Ascending aorta (tissue), 2 donors: Measurements from ENCODE around the gene ANP32A. TPM values are rescaled to one million over a fixed set of nuclear protein-coding genes. Genes with fewer than 3 reads are reported as not detected.

Experiments used
- DNase-seq, 2 donors: peaks; one replicate each; pipeline ENCODE4 v3.0.0-alpha.2; 2019; ENCODE audit warnings: low spot score in 2 of 2
- H3K27ac ChIP-seq, 2 donors: fragments of 200-600 bp; sonication (generic); one replicate each; pipeline ENCODE4 v1.5.1; 2016 to 2017; ENCODE audit warnings: mild to moderate bottlenecking in 1 of 2
- H3K27me3 ChIP-seq: fragments of 200-600 bp; sonication (generic); one replicate; pipeline ENCODE4 v1.5.1; 2017
- H3K36me3 ChIP-seq, 2 donors: fragments of 200-600 bp; sonication (generic); one replicate each; pipeline ENCODE4 v1.5.1; 2016
- H3K4me1 ChIP-seq, 2 donors: fragments of 200-600 bp; sonication (generic); one replicate each; pipeline ENCODE4 v1.5.1; 2016 to 2017; ENCODE audit warnings: mild to moderate bottlenecking in 1 of 2
- H3K4me3 ChIP-seq, 2 donors: fragments of 200-600 bp; sonication (generic); one replicate each; pipeline ENCODE4 v1.5.1; 2016 to 2017; ENCODE audit warnings: mild to moderate bottlenecking in 1 of 2
- H3K9me3 ChIP-seq, 2 donors: fragments of 200-600 bp; sonication (generic); one replicate each; pipeline ENCODE4 v1.5.1; 2016
- intact Hi-C: fragments of 100-400 bp; cut with DNase I; formaldehyde crosslinking; loops from one replicate; pipeline ENCODE4 v1.15.1; 2023
- total RNA-seq: library from RNA; depleted of rRNA; stranded (reverse); fragments of >200 nt; gene quantifications from one replicate; pipeline ENCODE4 v1.1.0, GENCODE V29; 2016
- TF ChIP-seq, protein P1 (sequence below), 3 experiments: fragments of 200-600 bp in 2 of 3; fragments of 450-650 bp in 1 of 3; sonication (generic) in 2 of 3; IDR thresholded peaks; one replicate each; pipeline ENCODE4 v1.5.1; 2016 to 2019; ENCODE audit warnings: antibody characterized with exemption in 3 of 3, mild to moderate bottlenecking in 1 of 3, moderate library complexity in 1 of 3

Gene ANP32A
- total RNA-seq, 1 donor from 2014 or later: 19.2 TPM

DNA sequence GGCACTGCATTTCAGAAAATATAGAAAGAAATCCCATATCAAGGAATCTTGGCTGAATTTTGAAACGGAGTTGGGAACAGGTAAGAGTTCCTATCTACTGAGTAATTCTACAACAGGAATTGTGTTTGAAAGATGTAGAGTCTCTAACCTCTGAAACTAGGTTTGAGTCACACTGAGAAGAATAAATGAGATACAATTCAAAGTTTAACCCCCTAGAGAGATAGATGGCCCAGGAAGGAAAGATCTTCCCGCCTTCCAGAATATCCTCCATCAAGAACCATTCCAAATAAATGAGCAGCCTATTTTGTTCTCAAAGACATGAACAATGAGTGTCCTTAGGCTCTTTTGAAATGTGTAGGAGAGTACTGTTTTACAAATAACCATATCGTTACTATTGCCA lies 2.9 kb upstream of the ANP32A start:
- H3K4me3 ChIP-seq: no peak overlapping the region

DNA sequence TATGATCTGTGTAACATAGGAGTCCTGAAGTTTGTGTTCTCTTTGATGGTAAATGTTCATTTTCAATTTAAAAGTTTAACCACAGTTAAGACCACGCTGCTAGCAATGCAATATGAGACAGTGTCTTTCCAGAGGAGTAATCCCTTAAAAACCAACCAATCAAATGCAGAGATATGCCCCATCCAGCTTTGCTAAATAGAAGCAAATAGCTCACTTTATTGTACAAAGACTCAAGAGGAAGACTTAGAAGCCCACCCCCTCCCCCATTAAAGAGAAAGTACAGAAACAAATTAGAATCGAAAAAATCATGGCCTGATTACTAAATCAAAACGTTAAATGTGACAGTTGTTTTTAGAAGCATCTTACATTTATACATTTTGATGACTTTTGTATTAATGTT lies 2.1 kb upstream of the ANP32A start:
- H3K27ac ChIP-seq: no peak overlapping the region
- H3K36me3 ChIP-seq: no peaks in the 10 kb centered on the region
- H3K4me1 ChIP-seq: no peaks in the 10 kb centered on the region
- no peaks in the 10 kb centered on the region for H3K9me3 ChIP-seq
- H3K27me3 ChIP-seq: no peaks in the 10 kb centered on the region
- intact Hi-C loops: loop anchor here (5.0 kb wide), 2 partner anchors 54 to 91 kb away; no protein-coding TSS in a partner anchor
- DNase-seq: no peak
- TF ChIP-seq, protein P1, sequence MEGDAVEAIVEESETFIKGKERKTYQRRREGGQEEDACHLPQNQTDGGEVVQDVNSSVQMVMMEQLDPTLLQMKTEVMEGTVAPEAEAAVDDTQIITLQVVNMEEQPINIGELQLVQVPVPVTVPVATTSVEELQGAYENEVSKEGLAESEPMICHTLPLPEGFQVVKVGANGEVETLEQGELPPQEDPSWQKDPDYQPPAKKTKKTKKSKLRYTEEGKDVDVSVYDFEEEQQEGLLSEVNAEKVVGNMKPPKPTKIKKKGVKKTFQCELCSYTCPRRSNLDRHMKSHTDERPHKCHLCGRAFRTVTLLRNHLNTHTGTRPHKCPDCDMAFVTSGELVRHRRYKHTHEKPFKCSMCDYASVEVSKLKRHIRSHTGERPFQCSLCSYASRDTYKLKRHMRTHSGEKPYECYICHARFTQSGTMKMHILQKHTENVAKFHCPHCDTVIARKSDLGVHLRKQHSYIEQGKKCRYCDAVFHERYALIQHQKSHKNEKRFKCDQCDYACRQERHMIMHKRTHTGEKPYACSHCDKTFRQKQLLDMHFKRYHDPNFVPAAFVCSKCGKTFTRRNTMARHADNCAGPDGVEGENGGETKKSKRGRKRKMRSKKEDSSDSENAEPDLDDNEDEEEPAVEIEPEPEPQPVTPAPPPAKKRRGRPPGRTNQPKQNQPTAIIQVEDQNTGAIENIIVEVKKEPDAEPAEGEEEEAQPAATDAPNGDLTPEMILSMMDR (IDR thresholded peaks at IDR 0.05): no peak
- no peak overlapping the region for H3K4me3 ChIP-seq

More for the DNA sequence above, 2.9 kb upstream of the ANP32A start:
- H3K9me3 ChIP-seq: no peaks in the 10 kb centered on the region
- H3K27me3 ChIP-seq: no peaks in the 10 kb centered on the region
- intact Hi-C loops: loop anchor here (5.0 kb wide), 2 partner anchors 54 to 91 kb away; no protein-coding TSS in a partner anchor
- TF ChIP-seq, protein P1 (IDR thresholded peaks at IDR 0.05): no peak
- no peak for DNase-seq
- H3K36me3 ChIP-seq: no peaks in the 10 kb centered on the region
- H3K27ac ChIP-seq: no peak overlapping the region
- no peaks in the 10 kb centered on the region for H3K4me1 ChIP-seq

DNA sequence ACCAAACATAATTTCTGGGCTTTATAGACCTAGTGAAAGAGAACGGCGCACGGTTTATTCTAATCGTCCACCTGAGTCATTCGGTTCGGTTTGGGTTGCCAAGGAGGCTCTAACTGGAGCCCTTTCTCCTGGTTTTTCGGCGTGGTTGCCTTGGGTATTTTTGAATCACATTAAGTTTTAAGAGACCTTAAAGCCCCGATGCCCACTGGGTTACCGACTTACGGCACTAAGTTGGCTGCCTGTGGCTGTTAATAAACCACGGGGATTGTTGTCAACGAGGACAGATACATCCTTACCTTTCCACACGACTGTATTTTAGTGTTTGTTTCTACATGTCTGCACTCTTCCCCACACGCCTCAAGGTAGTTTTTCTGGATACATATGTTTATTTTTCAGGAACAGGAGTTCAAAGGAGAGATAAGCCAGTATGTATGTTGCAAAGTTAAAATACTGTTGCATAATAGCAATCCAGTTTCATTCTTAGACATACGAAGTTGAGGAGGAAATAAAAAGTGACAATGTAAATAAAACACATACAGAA lies 1.2 kb upstream of the ANP32A start:
- no peaks in the 10 kb centered on the region for H3K36me3 ChIP-seq
- no peak for DNase-seq
- TF ChIP-seq, protein P1 (IDR thresholded peaks at IDR 0.05): no peak
- no peaks in the 10 kb centered on the region for H3K27me3 ChIP-seq
- H3K27ac ChIP-seq: peak overlapping the region in 1 of 2 donors; percentile 98
- H3K4me1 ChIP-seq: no peaks in the 10 kb centered on the region
- intact Hi-C loops: loop anchor here (5.0 kb wide), 2 partner anchors 55 to 90 kb away; no protein-coding TSS in a partner anchor
- H3K9me3 ChIP-seq: no peaks in the 10 kb centered on the region
- H3K4me3 ChIP-seq: peak overlapping the region; percentile 90 to 96

DNA sequence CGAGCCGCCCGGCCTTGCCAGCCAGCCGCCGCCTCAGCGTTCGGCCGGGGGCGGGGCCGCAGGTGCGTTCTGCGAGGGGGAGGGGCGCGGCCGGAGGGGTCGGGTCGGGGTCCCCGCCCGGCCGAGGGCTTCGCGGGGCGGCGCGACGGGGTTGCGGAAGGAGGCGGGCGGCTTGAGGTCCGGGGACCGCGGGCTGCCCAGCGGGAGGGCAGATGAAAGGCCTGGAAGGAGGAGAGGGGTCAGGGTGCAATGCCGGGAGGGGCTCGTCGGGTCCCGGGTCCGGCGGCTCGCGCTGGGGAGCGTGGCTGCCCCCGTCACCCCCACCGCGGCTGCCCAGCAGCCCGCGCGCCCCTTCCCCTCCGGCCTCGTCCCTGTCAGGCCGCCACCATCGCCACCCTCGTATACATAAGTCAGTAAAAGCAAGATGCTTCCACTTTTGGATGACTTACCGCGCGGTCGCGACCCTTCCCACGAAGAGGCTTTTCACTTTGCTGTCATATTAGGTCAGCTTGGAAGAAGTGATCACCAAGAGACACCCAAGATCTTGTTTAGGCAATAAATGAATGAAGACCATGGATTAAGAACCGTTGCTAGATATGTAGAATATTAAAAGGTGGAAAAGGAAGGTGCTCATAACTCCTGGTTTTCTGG lies 620 bp upstream of the ANP32A start:
- H3K4me3 ChIP-seq: peak overlapping the region; percentile 90 to 96
- no peaks in the 10 kb centered on the region for H3K27me3 ChIP-seq
- no peaks in the 10 kb centered on the region for H3K9me3 ChIP-seq
- intact Hi-C loops: loop anchor here (5.0 kb wide), 2 partner anchors 56 to 89 kb away; no protein-coding TSS in a partner anchor
- no peak for DNase-seq
- peak overlapping the region; percentile 98 for H3K27ac ChIP-seq
- TF ChIP-seq, protein P1 (IDR thresholded peaks at IDR 0.05): no peak
- H3K36me3 ChIP-seq: no peaks in the 10 kb centered on the region
- peaks cover 0 to 4% of the 10 kb centered on the region in 2 donors for H3K4me1 ChIP-seq

DNA sequence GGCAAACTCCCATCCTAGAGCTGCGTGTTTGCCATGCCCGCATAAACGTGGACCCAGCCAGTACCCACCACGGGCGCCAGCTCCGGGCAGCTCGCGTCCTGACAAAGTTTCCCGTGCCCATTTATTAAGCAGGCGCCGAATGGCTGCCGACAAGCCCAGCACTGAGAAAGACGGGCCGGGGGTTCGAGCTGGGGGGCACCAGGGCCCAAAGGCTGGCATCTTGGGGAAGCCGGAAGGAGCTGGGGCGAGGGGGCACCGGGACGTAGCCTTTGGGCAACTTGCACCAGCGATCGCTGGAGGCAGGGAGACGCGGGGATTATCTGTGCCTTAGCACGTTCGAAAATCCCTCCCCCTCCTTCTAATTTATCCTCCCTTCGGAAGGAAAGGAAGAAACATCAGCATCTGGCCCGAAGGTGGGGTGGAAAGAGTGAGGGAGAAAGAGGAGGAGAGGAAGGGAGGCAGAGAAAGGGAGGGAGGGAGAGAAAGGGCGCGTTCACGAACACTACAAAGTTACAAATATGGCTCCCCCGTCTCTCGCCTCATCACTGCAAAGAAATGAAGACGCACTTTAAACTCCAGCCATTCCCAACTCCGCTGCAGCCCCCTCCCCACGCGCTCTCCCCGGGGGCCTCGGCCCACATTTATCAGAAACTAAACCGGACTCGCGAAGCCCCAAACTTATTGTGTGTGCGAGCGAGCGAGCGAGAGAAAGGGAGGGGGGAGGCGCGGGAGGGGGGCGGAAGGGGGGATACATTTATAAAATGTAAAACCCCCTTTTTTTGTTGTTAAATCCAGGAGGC lies 1.0 kb downstream of the ANP32A start:
- no peak for DNase-seq
- peak overlapping the region; percentile 98 for H3K27ac ChIP-seq
- H3K9me3 ChIP-seq: no peaks in the 10 kb centered on the region
- no peaks in the 10 kb centered on the region for H3K27me3 ChIP-seq
- TF ChIP-seq, protein P1 (IDR thresholded peaks at IDR 0.05): no peak
- peaks cover 0 to 12% of the 10 kb centered on the region in 2 donors for H3K4me1 ChIP-seq
- H3K36me3 ChIP-seq: no peaks in the 10 kb centered on the region
- intact Hi-C loops: loop anchor here (2.0 to 5.0 kb wide), 6 partner anchors 45 to 977 kb away; partner anchors contain the start of genes FEM1B and RNU6-1
- H3K4me3 ChIP-seq: peak overlapping the region; percentile 90 to 96
